HFF-Myc (cell line): Measurements from ENCODE around the gene ACBD6.
A peak's percentile ranks its signal among the peaks of the same experiment; 100 is the strongest.

ENCODE experiments used
- DNase-seq: peaks from one replicate; pipeline ENCODE4 v3.0.0-alpha.2; 2011; ENCODE audit warnings: low read depth; ENCODE audit errors: extremely low read depth
- H3K4me3 ChIP-seq: replicated peaks from 2 replicates; pipeline ENCODE4 v1.5.1; 2011; ENCODE audit warnings: low read depth, mild to moderate bottlenecking, control low read depth, low read length
- TF ChIP-seq, protein P1 (sequence below): IDR thresholded peaks from 2 replicates; pipeline ENCODE4 v1.5.1; 2012; ENCODE audit warnings: mild to moderate bottlenecking, low read depth, low read length, control low read depth; ENCODE audit errors: missing control alignments

The ACBD6 gene

DNA sequence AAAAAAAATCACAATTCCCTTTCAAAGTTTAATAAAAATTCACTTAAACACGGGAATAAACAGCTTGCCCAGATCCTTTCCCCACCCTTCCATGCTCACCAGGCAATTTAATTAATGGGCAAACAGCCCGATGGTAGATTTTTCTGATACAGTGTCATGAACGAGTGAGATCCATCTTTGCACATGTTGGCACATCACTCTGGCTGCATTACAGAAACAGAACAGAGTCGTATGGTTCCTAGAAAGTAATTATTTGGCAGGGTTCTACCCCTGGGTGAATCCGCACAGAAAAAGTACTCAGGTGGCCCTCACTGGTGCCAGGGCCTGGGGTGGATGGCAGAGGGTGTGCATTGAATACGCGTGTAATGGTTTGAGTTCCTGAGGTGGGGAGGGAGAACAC lies 31.8 kb upstream of the ACBD6 start:
- no peak overlapping the region for H3K4me3 ChIP-seq
- no peak for DNase-seq
- TF ChIP-seq, protein P1, sequence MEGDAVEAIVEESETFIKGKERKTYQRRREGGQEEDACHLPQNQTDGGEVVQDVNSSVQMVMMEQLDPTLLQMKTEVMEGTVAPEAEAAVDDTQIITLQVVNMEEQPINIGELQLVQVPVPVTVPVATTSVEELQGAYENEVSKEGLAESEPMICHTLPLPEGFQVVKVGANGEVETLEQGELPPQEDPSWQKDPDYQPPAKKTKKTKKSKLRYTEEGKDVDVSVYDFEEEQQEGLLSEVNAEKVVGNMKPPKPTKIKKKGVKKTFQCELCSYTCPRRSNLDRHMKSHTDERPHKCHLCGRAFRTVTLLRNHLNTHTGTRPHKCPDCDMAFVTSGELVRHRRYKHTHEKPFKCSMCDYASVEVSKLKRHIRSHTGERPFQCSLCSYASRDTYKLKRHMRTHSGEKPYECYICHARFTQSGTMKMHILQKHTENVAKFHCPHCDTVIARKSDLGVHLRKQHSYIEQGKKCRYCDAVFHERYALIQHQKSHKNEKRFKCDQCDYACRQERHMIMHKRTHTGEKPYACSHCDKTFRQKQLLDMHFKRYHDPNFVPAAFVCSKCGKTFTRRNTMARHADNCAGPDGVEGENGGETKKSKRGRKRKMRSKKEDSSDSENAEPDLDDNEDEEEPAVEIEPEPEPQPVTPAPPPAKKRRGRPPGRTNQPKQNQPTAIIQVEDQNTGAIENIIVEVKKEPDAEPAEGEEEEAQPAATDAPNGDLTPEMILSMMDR, result no peak

DNA sequence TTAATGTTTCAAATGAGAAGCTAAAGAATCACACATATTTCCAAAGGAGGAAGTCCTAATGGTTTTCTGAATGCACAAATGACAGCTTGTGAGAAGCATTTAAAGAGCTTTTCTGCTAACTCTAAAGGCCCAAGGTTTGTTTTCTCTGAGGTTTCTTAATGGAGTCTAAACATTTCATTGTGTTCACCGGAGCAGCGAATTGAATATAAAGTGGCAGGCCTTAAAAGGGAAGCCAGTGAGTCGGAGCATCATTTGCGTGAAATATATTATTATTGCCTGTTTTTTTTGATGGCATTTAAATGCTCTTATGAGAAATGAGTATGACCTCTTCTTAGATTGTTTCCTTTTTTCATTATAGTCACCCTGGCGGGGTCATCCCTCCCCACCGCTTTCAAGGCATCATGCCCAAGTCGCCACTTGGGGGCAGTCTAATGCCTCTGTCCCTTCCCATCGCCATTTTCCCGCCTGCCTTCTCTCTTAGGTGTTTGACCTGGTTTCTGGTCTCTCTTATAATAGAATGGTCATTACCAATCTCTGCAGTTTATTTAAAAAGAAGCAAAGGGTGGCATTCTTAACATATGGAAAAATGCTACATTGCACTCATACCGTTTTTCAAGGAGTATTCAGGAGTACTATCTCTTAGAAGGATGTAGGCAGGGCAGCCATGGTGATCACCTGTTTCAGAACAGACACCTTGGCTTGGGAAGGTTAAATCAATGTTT lies 31.1 kb upstream of the ACBD6 start:
- H3K4me3 ChIP-seq, result no peak overlapping the region
- TF ChIP-seq, protein P1, result peak; percentile 78
- no peak for DNase-seq

DNA sequence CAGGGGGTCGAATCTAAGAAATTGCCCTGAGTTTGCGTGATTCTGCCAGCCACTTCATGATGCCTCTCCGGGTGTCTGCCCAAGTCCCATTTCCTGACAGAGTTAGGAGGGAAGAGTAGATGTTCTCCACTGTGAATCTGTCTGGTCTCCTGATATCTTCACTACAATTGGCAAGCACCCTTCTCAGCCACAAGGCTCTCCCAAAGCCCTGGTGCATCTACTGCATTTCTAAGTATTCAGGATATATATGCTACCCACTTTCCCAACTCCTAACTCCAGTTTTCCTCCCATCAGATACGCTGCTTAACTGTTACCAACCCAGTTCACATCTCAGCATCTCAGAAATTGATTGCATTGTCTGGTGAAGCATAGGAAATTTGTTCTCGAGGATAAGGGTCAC lies 30.5 kb upstream of the ACBD6 start:
- H3K4me3 ChIP-seq, result no peak overlapping the region
- DNase-seq, result no peak
- TF ChIP-seq, protein P1, result no peak

DNA sequence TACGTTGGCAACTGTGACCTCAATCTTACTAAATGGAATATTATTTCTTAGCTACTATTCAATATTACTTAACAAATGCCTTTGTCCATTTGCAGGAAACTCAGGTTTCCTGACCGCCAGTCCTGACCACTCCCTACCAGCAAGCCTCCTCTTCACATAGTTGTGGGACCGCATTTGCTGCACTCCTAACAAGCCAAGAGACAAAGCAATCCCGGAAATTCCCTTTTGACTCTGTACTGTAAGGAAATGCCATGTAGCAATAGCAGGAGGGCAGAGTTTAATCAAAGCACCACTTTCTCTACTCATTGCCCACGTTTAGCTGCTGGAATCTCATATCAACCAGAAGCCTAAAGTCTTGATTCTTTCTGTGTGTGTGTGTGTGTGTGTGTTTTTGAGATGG lies 28.1 kb upstream of the ACBD6 start:
- TF ChIP-seq, protein P1, result no peak
- DNase-seq, result no peak
- no peak overlapping the region for H3K4me3 ChIP-seq

DNA sequence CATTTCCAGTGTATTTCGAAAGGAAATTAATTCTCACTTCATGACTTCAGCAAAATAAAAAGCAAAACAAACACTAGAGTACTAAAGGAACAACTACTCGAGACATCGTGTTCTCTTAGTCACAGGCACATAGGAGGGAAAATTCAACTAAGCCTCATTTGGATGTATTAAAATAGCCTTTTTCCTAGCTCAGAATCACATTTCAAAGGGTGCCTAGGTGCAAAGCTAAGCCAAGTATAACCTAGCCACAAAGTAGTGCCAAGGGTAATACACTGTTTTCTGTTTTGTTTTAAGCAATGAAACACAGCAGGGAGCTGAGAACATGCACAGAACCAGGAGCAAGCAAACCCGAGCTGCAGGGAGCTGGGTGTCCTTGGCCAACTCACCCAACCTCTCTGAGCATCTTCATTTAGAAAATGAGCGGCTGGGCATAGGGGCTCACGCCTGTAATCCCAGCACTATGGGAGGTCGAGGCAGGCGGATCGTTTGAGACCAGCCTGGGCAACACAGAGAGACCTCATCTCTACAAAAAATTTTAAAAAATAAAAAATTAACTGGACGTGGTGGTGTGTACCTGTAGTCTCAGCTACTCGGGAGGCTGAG lies 26.6 kb upstream of the ACBD6 start:
- TF ChIP-seq, protein P1, result no peak

DNA sequence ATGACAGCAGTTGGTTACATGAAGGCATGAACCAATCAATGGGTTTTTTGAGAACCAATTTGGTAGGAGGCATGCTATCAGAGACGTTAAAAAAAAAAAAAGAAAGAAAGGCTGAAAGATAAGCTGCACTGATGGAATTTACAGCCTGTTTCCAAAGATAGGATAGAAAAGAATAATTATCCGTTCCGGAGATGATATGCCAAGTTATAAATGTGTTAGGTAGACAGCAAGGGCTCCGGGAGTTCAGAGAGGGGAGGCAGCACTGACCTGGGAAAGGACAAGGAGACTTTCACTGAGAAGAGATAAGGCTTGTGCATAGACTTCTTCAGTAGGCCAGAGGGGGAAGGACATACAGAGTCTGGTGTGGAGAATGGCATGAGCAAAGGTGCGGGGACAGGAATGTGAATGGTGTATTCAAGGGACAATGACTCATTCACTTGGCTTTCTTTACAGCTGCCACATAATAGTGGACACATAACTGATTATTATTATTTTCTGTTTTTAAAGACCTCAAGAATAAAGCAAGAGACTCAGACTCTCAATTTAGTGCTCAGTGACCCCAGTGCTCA lies 24.8 kb upstream of the ACBD6 start:
- no peak overlapping the region for H3K4me3 ChIP-seq
- TF ChIP-seq, protein P1, result no peak
- DNase-seq, result no peak

More for the DNA sequence above, 26.6 kb upstream of the ACBD6 start:
- no peak for DNase-seq
- H3K4me3 ChIP-seq, result no peak overlapping the region

DNA sequence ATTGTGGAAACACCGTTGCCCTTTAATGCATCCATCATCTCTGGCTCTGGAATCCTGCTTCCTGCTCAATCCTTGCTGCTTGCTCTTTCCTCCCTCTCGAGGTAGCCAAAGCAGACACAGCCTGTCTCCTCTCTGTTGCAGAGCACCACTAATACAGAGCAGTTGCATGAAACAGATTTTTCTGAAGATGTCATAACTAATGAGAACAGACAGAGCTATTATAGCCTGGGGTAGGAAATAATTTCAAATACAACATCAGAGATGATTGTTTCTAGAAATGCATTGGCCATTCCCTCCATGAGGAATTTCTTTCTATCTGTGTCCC lies 23.3 kb upstream of the ACBD6 start:
- DNase-seq, result no peak
- TF ChIP-seq, protein P1, result no peak
- H3K4me3 ChIP-seq, result no peak overlapping the region
